BLaER1 treated with 17β-estradiol and CSF1 and Interleukin-3, amounts not matched to agents 10 nM and 100 nM (cell line): ENCODE data around the gene PROKR1.

Source experiments
- H3K27ac ChIP-seq, 11 experiments: shearing (Covaris generic); formaldehyde crosslinking; 2 replicates each; pipeline ENCODE4 v1.8.1; 2022
- H3K27me3 ChIP-seq, 11 experiments: shearing (Covaris generic); formaldehyde crosslinking; 2 replicates each; pipeline ENCODE4 v1.8.1; 2022
- H3K36me3 ChIP-seq, 11 experiments: shearing (Covaris generic); formaldehyde crosslinking; 2 replicates each; pipeline ENCODE4 v1.8.1; 2022
- H3K4me1 ChIP-seq, 10 experiments: shearing (Covaris generic); formaldehyde crosslinking; 2 replicates each; pipeline ENCODE4 v1.8.1; 2022
- H3K4me2 ChIP-seq, 11 experiments: shearing (Covaris generic); formaldehyde crosslinking; 2 replicates each; pipeline ENCODE4 v1.8.1; 2022
- H3K4me3 ChIP-seq, 10 experiments: shearing (Covaris generic); formaldehyde crosslinking; 2 replicates each; pipeline ENCODE4 v1.8.1; 2022
- H3K9ac ChIP-seq, 11 experiments: shearing (Covaris generic); formaldehyde crosslinking; 2 replicates each; pipeline ENCODE4 v1.8.1; 2022
- H3K9me3 ChIP-seq, 11 experiments: shearing (Covaris generic); formaldehyde crosslinking; replicated peaks in 1 of 11; 2 replicates each; pipeline ENCODE4 v1.8.1; 2022
- H4K20me1 ChIP-seq, 11 experiments: shearing (Covaris generic); formaldehyde crosslinking; 2 replicates each; pipeline ENCODE4 v1.8.1; 2022
- Cebpa-rat ChIP-seq, 11 experiments: shearing (Covaris generic); IDR thresholded peaks; 2 replicates each; pipeline ENCODE4 v1.8.1; 2022

PROKR1 gene

GRCh38 chr2:68686178-68686577 is 42.8 kb downstream of the PROKR1 start:
- Histone ChIP-seq H3K9ac (no peak overlapping the region), H3K4me2 (no peak overlapping the region), H3K4me3 (no peak overlapping the region), H3K9me3 (peaks cover 15 to 34% (median 20%) of the 10 kb centered on the region in 11 experiments), H4K20me1 (no peaks in the 10 kb centered on the region), H3K36me3 (peaks cover 0 to 3% (median 0%) of the 10 kb centered on the region in 11 experiments; a peak in 1 of 22 replicates), H3K27ac (peak overlapping the region in 1 of 11 experiments; percentile 25; a peak in 1 of 22 replicates), H3K27me3 (no peaks in the 10 kb centered on the region), H3K4me1 (peaks cover 29 to 39% (median 37%) of the 10 kb centered on the region in 10 experiments)
- TF ChIP-seq Cebpa-rat (IDR thresholded peaks at IDR 0.05), result no peak

GRCh38 chr2:68687018-68687417 is 43.6 kb downstream of the PROKR1 start:
- Histone ChIP-seq H3K27me3 (no peaks in the 10 kb centered on the region), H3K4me3 (no peak overlapping the region), H3K4me2 (no peak overlapping the region), H3K9me3 (peaks cover 7 to 26% (median 12%) of the 10 kb centered on the region in 11 experiments), H3K4me1 (peaks cover 37 to 46% (median 41%) of the 10 kb centered on the region in 10 experiments), H3K27ac (no peak overlapping the region), H3K9ac (no peak overlapping the region), H3K36me3 (peaks cover 0 to 3% (median 0%) of the 10 kb centered on the region in 11 experiments; a peak in 1 of 22 replicates), H4K20me1 (no peaks in the 10 kb centered on the region)
- no peak for TF ChIP-seq Cebpa-rat (IDR thresholded peaks at IDR 0.05)

- Histone ChIP-seq H3K4me3 (peak overlapping the region in 5 of 10 experiments; percentile 14 to 40 (median 22); a peak in 9 of 20 replicates), H3K27me3 (no peaks in the 10 kb centered on the region)
These were observed 46.5 kb downstream of the PROKR1 start for GRCh38 chr2:68689553-68690537.

GRCh38 chr2:68690851-68691250 is 47.5 kb downstream of the PROKR1 start:
- Histone ChIP-seq H3K27ac (peak overlapping the region; percentile 56 to 94 (median 93); a peak in 21 of 22 replicates), H3K4me1 (peaks cover 31 to 61% (median 48%) of the 10 kb centered on the region in 10 experiments), H3K9ac (peak overlapping the region; percentile 15 to 80 (median 77); a peak in 20 of 22 replicates), H3K4me2 (peak overlapping the region; percentile 44 to 93 (median 77)), H3K27me3 (no peaks in the 10 kb centered on the region), H3K9me3 (peaks cover 4 to 29% (median 10%) of the 10 kb centered on the region in 11 experiments; a peak in 19 of 22 replicates), H3K4me3 (peak overlapping the region in 4 of 10 experiments; percentile 21 to 40 (median 30); a peak in 5 of 20 replicates), H4K20me1 (no peaks in the 10 kb centered on the region), H3K36me3 (peaks cover 0 to 3% (median 0%) of the 10 kb centered on the region in 11 experiments; a peak in 1 of 22 replicates)
- TF ChIP-seq Cebpa-rat (IDR thresholded peaks at IDR 0.05), result no peak

More at GRCh38 chr2:68689553-68690537, 46.5 kb downstream of the PROKR1 start:
- Histone ChIP-seq H3K27ac (peak overlapping the region; percentile 56 to 94 (median 93); a peak in 21 of 22 replicates), H3K4me1 (peaks cover 31 to 60% (median 48%) of the 10 kb centered on the region in 10 experiments), H3K9ac (peak overlapping the region; percentile 15 to 80 (median 77); a peak in 21 of 22 replicates), H3K9me3 (peaks cover 4 to 23% (median 9%) of the 10 kb centered on the region in 11 experiments; a peak in 19 of 22 replicates), H4K20me1 (no peaks in the 10 kb centered on the region), H3K36me3 (peaks cover 0 to 3% (median 0%) of the 10 kb centered on the region in 11 experiments; a peak in 1 of 22 replicates), H3K4me2 (peak overlapping the region; percentile 44 to 93 (median 77))
- peak; percentile 69 to 100 (median 96); a peak in 21 of 22 replicates for TF ChIP-seq Cebpa-rat (IDR thresholded peaks at IDR 0.05)

GRCh38 chr2:68692511-68692910 is 49.1 kb downstream of the PROKR1 start:
- Histone ChIP-seq H3K4me3 (no peak overlapping the region), H3K36me3 (peaks cover 0 to 3% (median 0%) of the 10 kb centered on the region in 11 experiments; a peak in 1 of 22 replicates), H3K4me1 (peaks cover 31 to 61% (median 48%) of the 10 kb centered on the region in 10 experiments), H3K9me3 (peaks cover 5 to 36% (median 16%) of the 10 kb centered on the region in 11 experiments; a peak in 20 of 22 replicates), H4K20me1 (no peaks in the 10 kb centered on the region), H3K27ac (peak overlapping the region in 2 of 11 experiments; percentile 13 to 94; a peak in 4 of 22 replicates), H3K27me3 (no peaks in the 10 kb centered on the region), H3K4me2 (peak overlapping the region in 7 of 11 experiments; percentile 2 to 93 (median 47); a peak in 14 of 22 replicates), H3K9ac (no peak overlapping the region)
- TF ChIP-seq Cebpa-rat (IDR thresholded peaks at IDR 0.05), result no peak

DNA sequence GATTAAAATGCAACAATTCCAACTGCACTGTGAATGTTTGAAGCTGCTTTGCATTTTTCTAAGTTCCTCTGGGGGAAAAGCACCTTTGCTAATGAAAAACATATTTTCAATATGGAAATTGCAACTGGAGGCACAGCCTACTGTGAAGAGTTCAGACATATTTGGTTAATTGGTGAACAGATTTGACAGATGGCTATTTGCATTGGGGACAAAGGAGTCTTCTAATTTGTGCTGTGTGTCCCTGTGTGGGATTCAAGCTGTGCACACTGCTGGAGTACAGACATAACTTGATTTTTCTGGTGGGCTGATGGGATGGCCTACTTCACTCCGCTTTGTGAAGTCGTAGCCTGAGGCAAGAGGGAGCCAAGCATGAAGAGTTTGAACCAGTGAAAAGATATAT is 50.6 kb downstream of the PROKR1 start:
- Histone ChIP-seq H3K4me2 (peak overlapping the region in 1 of 11 experiments; percentile 19; a peak in 2 of 22 replicates), H3K4me1 (peaks cover 22 to 61% (median 41%) of the 10 kb centered on the region in 10 experiments), H3K27ac (no peak overlapping the region), H3K9ac (no peak overlapping the region), H4K20me1 (no peaks in the 10 kb centered on the region), H3K36me3 (no peaks in the 10 kb centered on the region), H3K9me3 (peaks cover 5 to 34% (median 16%) of the 10 kb centered on the region in 11 experiments; a peak in 14 of 22 replicates), H3K27me3 (no peaks in the 10 kb centered on the region), H3K4me3 (no peak overlapping the region)
- no peak for TF ChIP-seq Cebpa-rat (IDR thresholded peaks at IDR 0.05)

GRCh38 chr2:68695971-68696370 is 52.6 kb downstream of the PROKR1 start:
- no peaks in the 10 kb centered on the region for H3K27me3 ChIP-seq
- peaks cover 7 to 51% (median 31%) of the 10 kb centered on the region in 11 experiments; a peak in 18 of 22 replicates for H3K9me3 ChIP-seq
- no peak overlapping the region for H3K27ac ChIP-seq
- no peak for TF ChIP-seq Cebpa-rat (IDR thresholded peaks at IDR 0.05)
- no peak overlapping the region for H3K4me2 ChIP-seq
- H3K36me3 ChIP-seq, result no peaks in the 10 kb centered on the region
- no peaks in the 10 kb centered on the region for H4K20me1 ChIP-seq
- H3K9ac ChIP-seq, result no peak overlapping the region
- no peak overlapping the region for H3K4me3 ChIP-seq
- peaks cover 2 to 42% (median 24%) of the 10 kb centered on the region in 10 experiments; a peak in 19 of 20 replicates for H3K4me1 ChIP-seq

DNA sequence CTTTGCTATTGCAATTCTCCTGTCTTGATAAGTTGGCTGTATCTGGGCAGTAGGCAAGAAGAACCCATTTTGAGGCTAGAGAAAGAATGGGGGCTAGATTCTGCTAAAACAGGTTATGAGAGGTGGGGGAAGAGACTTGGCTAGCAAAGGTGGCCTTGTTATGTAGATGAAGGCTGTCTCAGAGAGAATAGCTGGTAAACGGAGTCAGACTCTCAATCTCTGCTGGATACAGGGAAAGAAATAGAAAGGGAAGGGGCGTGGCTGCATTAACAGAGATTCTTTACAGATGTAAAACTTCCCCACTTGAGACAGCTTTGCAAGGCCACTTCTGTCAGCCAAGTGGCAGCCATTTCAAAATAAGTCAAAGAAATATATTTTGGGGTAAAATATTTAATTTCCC is 53.2 kb downstream of the PROKR1 start:
- H4K20me1 ChIP-seq, result no peaks in the 10 kb centered on the region
- no peak overlapping the region for H3K9ac ChIP-seq
- no peak overlapping the region for H3K4me3 ChIP-seq
- no peak for TF ChIP-seq Cebpa-rat (IDR thresholded peaks at IDR 0.05)
- H3K4me1 ChIP-seq, result peaks cover 0 to 36% (median 18%) of the 10 kb centered on the region in 10 experiments; a peak in 13 of 20 replicates
- no peaks in the 10 kb centered on the region for H3K27me3 ChIP-seq
- peak overlapping the region in 1 of 11 experiments; percentile 1; a peak in 1 of 22 replicates for H3K4me2 ChIP-seq
- H3K27ac ChIP-seq, result no peak overlapping the region
- peaks cover 7 to 51% (median 31%) of the 10 kb centered on the region in 11 experiments; a peak in 18 of 22 replicates for H3K9me3 ChIP-seq
- no peaks in the 10 kb centered on the region for H3K36me3 ChIP-seq
